ENCODE results near the gene NINL.

Gene NINL

DNA sequence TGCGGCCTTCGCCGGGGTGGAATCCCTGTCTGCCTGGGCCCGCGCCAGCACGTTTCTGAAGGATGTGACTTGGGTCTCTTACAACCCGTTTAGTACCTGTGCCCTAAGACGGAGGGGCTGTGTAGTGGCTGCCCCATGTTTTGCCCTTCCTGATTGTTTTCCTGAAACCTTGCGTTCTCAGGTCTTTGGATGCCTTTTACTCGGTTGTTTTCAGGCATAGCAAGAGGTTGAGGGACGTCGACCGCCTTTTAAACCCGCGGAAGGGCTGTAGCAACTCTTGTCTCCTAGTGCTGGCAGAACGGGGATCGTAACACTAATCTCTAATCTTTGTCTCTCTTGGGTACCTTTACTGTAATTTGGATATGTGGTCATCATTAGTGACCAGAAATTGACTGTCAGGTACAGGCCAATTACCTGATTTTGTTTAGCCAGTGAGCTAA is 39.2 kb upstream of the NINL start:
- no peaks in the 10 kb centered on the region for H3K36me3 ChIP-seq (ENCODE audit: low read depth)
- DNase-seq (ENCODE audit: low spot score): no peak
- TF ChIP-seq CTCF (IDR thresholded peaks at IDR 0.05; ENCODE audit: poor library complexity, severe bottlenecking): no peak
- H3K27me3 ChIP-seq (ENCODE audit: insufficient read depth, poor library complexity, severe bottlenecking): no peaks in the 10 kb centered on the region
- no peaks in the 10 kb centered on the region for H3K9me3 ChIP-seq (ENCODE audit: severe bottlenecking)
- no peak for ATAC-seq (ENCODE audit: low read depth)
- peak overlapping the region; percentile 90 for H3K27ac ChIP-seq (ENCODE audit: poor library complexity, severe bottlenecking)
- H3K4me3 ChIP-seq (ENCODE audit: severe bottlenecking): peak overlapping the region; percentile 79
- H3K4me1 ChIP-seq (ENCODE audit: insufficient read depth, poor library complexity, severe bottlenecking): peaks cover 14% of the 10 kb centered on the region

DNA sequence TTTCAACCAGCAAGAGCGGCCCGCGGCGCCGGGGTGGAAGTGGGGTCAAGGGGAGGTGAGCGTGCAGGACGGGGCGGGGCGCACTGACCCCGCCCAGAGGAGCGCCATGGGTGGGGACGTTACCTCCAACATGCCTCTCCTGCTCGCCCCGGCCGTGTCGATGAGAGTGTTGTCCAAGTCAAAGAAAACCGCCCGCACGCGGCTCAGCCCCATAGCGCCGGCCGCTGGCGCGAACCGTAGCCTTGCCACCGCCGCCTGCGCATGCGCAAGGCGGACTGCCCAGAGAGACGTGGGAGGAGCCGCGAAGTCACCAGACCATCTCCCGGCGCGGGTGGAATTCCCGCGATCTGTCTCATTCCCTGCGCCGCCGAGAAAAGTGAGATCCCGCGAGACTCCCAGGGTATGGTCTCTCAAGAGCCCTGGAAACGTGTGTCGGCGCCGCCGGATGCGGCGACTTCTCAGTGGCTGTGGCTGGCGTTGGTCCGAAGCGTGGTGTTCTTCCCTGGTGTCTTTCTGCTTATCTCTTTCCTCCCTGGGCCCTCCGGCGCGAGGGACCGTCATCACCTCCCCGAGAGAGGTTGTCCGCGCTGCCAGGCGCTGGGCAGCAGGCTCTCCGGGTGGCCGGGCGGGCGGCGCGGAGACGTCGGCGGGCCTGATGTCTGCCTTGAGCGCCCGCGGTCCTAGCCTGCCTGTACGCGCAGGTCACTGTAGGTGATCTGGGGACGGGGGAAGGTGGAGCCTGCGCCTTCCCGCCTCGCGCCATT is 38.6 kb upstream of the NINL start, which contains the start of gene NANP:
Gene NANP (minus strand): TSS at position 279 of the 764 bp plus-strand sequence. CDS start 66 bp downstream, at position 213.
- Histone ChIP-seq H3K27ac (ENCODE audit: poor library complexity, severe bottlenecking) (peak within 1 kb of the TSS; percentile 90), H3K9me3 (ENCODE audit: severe bottlenecking) (no peaks in the 10 kb centered on the region), H3K4me1 (ENCODE audit: insufficient read depth, poor library complexity, severe bottlenecking) (peaks cover 14% of the 10 kb centered on the region), H3K36me3 (ENCODE audit: low read depth) (no peaks in the 10 kb centered on the region), H3K27me3 (ENCODE audit: insufficient read depth, poor library complexity, severe bottlenecking) (no peaks in the 10 kb centered on the region), H3K4me3 (ENCODE audit: severe bottlenecking) (peak within 1 kb of the TSS; percentile 79)
- no peak for TF ChIP-seq CTCF (IDR thresholded peaks at IDR 0.05; ENCODE audit: poor library complexity, severe bottlenecking)
- ATAC-seq (ENCODE audit: low read depth) (peak; percentile 88), DNase-seq (ENCODE audit: low spot score) (peak; percentile 99)

- H3K36me3 ChIP-seq (ENCODE audit: low read depth): no peaks in the 10 kb centered on the region
- H3K4me3 ChIP-seq (ENCODE audit: severe bottlenecking): peak overlapping the region; percentile 79
- H3K27ac ChIP-seq (ENCODE audit: poor library complexity, severe bottlenecking): peak overlapping the region; percentile 90
- DNase-seq (ENCODE audit: low spot score): no peak
- no peaks in the 10 kb centered on the region for H3K9me3 ChIP-seq (ENCODE audit: severe bottlenecking)
- peak; percentile 6 for ATAC-seq (ENCODE audit: low read depth)
- H3K27me3 ChIP-seq (ENCODE audit: insufficient read depth, poor library complexity, severe bottlenecking): no peaks in the 10 kb centered on the region
- no peak for TF ChIP-seq CTCF (IDR thresholded peaks at IDR 0.05; ENCODE audit: poor library complexity, severe bottlenecking)
- peaks cover 14% of the 10 kb centered on the region for H3K4me1 ChIP-seq (ENCODE audit: insufficient read depth, poor library complexity, severe bottlenecking)
Measured at GRCh38 chr20:25623225-25623735, 37.9 kb upstream of the NINL start.

GRCh38 chr20:25622450-25623224 is 37.3 kb upstream of the NINL start:
- peak overlapping the region; percentile 79 for H3K4me3 ChIP-seq (ENCODE audit: severe bottlenecking)
- peak overlapping the region; percentile 90 for H3K27ac ChIP-seq (ENCODE audit: poor library complexity, severe bottlenecking)
- no peak for TF ChIP-seq CTCF (IDR thresholded peaks at IDR 0.05; ENCODE audit: poor library complexity, severe bottlenecking)
- H3K36me3 ChIP-seq (ENCODE audit: low read depth): no peaks in the 10 kb centered on the region
- peaks cover 14% of the 10 kb centered on the region for H3K4me1 ChIP-seq (ENCODE audit: insufficient read depth, poor library complexity, severe bottlenecking)
- DNase-seq (ENCODE audit: low spot score): no peak
- no peaks in the 10 kb centered on the region for H3K9me3 ChIP-seq (ENCODE audit: severe bottlenecking)
- H3K27me3 ChIP-seq (ENCODE audit: insufficient read depth, poor library complexity, severe bottlenecking): no peaks in the 10 kb centered on the region
- no peak; the same call in 2 of the 3 replicates for ATAC-seq (ENCODE audit: low read depth)

All from RWPE2 (cell line).